Natural killer cell treated with Interleukin-12 subunit alpha and Interleukin-12 subunit beta and Interleukin-15 and Interleukin-18, amount 100 ng/mL, for 72 hours (primary cell): ENCODE results near the gene ST6GAL1. TPM values are rescaled to one million over a fixed set of nuclear protein-coding genes. Genes with fewer than 3 reads are reported as not detected.

Experiments
- ATAC-seq, 2 donors: fragments of 150-1000 bp; cut with Tn5 transposase in 1 of 2; sonication (Bioruptor Pico), chemical (Tn5 transposase) in 1 of 2; 2 replicates each; pipeline ENCODE4 v1.10.0; 2021
- DNase-seq: peaks from one replicate; pipeline ENCODE4 v3.0.0; 2022; ENCODE audit warnings: low spot score
- H3K27ac Mint-ChIP-seq, 2 donors: 1 replicate in 1 of 2; 2 replicates in 1 of 2; pipeline ENCODE4 v1.8.0; 2022; ENCODE audit warnings: mixed read lengths in 2 of 2, mild to moderate bottlenecking in 1 of 2, moderate library complexity in 1 of 2
- H3K27me3 Mint-ChIP-seq, 2 donors: 1 replicate in 1 of 2; 2 replicates in 1 of 2; pipeline ENCODE4 v1.8.0; 2022; ENCODE audit warnings: mixed read lengths in 2 of 2
- H3K36me3 Mint-ChIP-seq: one replicate; pipeline ENCODE4 v1.8.0; 2022; ENCODE audit warnings: mixed read lengths
- H3K4me1 Mint-ChIP-seq, 2 donors: 1 replicate in 1 of 2; 2 replicates in 1 of 2; pipeline ENCODE4 v1.8.0; 2022; ENCODE audit warnings: low read depth in 2 of 2, mixed read lengths in 2 of 2, mild to moderate bottlenecking in 1 of 2
- H3K4me3 Mint-ChIP-seq: one replicate; pipeline ENCODE4 v1.8.0; 2022; ENCODE audit warnings: mixed read lengths
- H3K9me3 Mint-ChIP-seq: 2 replicates; pipeline ENCODE4 v1.8.0; 2022; ENCODE audit warnings: mixed read lengths
- total RNA-seq, 2 donors: library from RNA; stranded (reverse); gene quantifications; one replicate each; pipeline ENCODE4 v1.2.3, GENCODE V29; 2022

The ST6GAL1 gene
- total RNA-seq, 2 donors from 2014 or later, result 179 to 304 TPM

DNA sequence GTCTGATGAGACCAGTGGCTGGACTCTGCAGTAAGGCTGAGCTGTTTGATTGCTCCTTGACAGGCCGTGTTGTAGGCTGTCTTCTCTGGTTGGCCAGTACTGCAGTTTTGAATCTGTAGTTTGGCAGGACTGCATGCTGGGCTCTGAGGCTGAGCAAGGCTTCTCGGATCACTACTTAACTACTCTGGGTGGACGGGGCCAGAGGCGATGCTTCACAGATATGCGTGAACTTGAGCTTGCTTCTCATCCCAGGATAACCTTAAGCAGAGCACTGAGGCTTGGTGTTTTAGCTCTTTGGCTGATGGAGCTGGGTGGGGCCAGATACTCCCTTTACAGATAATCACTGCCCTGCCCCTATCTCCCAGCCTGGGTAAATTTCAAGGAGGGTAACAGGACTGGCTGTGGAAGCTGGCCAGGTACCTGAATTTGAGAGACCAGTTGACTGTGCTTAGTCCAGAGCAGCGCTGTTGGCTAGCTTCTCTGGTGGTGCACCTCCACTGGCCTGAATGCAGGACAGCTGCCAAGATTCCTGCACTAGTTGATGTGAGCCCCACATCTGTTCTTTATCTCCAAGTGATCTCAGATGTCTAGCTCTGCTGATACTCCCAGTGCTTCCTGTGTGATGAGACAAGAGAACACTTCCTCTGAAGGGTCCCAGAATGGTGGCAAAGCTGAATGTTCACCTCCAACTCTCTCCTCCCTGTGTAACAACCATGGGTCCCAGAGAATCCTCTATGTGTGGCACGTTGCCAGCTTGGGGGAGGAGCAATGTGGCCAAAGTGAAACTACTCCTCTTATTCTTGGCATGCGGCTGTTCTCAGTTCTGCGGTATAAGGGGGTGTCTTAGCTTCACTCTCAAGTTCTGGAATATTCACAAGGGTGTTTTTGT lies 171.1 kb downstream of the ST6GAL1 start:
- Mint-ChIP-seq H3K9me3 (peaks cover 5% of the 10 kb centered on the region), H3K4me3 (peak overlapping the region; percentile 60), H3K4me1 (peaks cover 32 to 47% of the 10 kb centered on the region in 2 donors), H3K27me3 (peaks cover 10 to 18% of the 10 kb centered on the region in 2 donors), H3K36me3 (peaks cover 7% of the 10 kb centered on the region), H3K27ac (peak overlapping the region in 1 of 2 donors; percentile 42)
- DNase-seq (peak; percentile 65), ATAC-seq (peak; percentile 64)

DNA sequence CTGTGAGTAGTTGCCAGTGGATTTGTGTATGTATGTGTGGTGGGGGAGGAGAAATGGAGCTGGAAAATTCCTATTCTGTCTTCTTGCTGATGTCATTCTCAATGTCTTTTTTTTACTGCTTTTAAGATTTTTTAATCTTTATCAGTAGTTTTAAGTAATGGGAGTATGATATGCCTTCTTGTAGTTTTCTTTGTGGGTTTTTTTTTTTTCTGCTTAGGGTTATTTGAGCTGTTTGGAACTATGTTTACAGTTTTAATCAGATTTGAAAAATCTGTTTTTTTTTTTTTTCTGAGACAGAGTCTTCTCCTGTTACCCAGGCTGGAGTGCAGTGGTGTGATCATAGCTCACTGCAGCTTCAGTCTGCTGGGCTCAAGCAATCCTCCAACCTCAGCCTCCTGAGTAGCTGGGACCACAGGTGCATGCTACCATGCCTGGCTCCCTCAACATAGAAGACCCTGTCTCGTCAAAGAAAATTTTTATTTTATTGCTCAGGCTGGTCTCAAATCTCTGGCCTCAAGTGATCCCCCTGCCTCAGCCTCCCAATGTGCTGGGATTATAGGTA lies 171.8 kb downstream of the ST6GAL1 start:
- Mint-ChIP-seq H3K36me3 (peaks cover 7% of the 10 kb centered on the region), H3K27me3 (peaks cover 10 to 23% of the 10 kb centered on the region in 2 donors), H3K9me3 (peaks cover 5% of the 10 kb centered on the region), H3K4me1 (peaks cover 29 to 40% of the 10 kb centered on the region in 2 donors), H3K4me3 (peak overlapping the region; percentile 60), H3K27ac (peak overlapping the region in 1 of 2 donors; percentile 42)
- no peak for ATAC-seq
- DNase-seq, result no peak

DNA sequence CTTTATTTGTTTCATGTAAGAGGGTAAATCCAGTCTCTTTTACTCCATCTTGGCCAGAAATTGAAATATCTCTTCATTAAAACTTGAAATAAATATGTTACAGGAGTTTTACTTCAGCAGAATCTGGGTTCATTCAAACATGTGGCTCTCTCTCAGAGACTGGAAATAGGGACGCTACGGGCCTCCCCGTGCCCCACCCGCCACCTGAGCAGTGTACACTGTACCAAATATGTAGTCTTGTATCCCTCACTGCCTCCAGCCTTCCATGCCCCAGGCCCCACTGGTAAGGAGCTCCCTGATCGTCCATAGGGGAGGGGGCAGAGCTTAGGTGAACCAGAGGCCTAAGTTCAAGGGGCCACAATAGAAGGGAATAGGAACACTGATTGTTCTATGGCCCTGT lies 172.9 kb downstream of the ST6GAL1 start:
- Mint-ChIP-seq H3K27me3 (peaks cover 10 to 21% of the 10 kb centered on the region in 2 donors), H3K36me3 (no peaks in the 10 kb centered on the region), H3K4me1 (peaks cover 23 to 39% of the 10 kb centered on the region in 2 donors), H3K27ac (no peak overlapping the region), H3K9me3 (no peaks in the 10 kb centered on the region), H3K4me3 (no peak overlapping the region)
- ATAC-seq (no peak), DNase-seq (no peak)

DNA sequence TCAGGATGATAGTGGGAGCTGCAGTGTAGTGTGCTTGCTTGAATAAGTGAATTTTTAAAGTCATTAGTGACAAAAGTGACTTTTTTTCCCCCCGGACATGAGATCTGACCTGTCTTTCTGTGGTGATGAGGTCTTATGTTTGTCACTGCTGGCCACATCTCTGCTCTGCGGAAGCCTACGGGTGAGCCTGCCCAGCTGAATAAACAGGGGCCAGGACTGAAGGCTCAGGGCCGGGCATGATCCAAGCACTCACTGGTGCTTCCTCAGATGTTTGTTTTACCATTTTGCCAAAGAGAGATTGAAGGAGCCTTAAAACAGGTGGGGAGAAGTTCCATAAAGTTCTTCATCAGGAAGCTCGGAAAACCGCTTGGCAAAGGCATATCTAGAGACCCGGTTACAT lies 174.0 kb downstream of the ST6GAL1 start:
- Mint-ChIP-seq H3K4me3 (peak overlapping the region; percentile 16), H3K27me3 (peaks cover 10 to 21% of the 10 kb centered on the region in 2 donors)

DNA sequence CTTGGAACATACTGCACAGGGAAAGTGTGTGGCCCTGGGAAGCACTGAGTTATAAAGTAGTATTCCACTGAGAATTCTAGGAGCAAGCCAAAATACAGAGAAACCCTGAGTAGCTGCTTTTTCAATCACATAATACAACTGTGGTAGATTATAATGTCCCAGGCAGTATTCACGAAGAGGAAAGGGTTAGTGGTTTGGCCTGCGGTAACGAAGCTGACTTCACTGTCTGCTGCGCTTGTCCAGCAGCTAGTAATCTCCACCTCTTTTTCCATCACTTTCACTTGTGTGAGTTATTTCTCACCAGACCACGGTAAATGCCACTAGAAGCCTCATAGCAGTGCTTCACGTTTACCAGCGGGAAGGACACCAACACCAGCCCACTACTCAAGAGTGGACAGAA lies 174.6 kb downstream of the ST6GAL1 start:
- Mint-ChIP-seq H3K4me1 (peaks cover 23 to 31% of the 10 kb centered on the region in 2 donors), H3K27ac (peak overlapping the region in 1 of 2 donors; percentile 9), H3K4me3 (no peak overlapping the region), H3K27me3 (peaks cover 10 to 22% of the 10 kb centered on the region in 2 donors), H3K9me3 (no peaks in the 10 kb centered on the region), H3K36me3 (no peaks in the 10 kb centered on the region)
- DNase-seq (peak; percentile 81), ATAC-seq (peak; percentile 84 to 87)

More for the DNA sequence above, 174.0 kb downstream of the ST6GAL1 start:
- Mint-ChIP-seq H3K9me3 (no peaks in the 10 kb centered on the region), H3K4me1 (peaks cover 23 to 31% of the 10 kb centered on the region in 2 donors), H3K27ac (no peak overlapping the region), H3K36me3 (no peaks in the 10 kb centered on the region)
- DNase-seq, result no peak
- ATAC-seq, result no peak

DNA sequence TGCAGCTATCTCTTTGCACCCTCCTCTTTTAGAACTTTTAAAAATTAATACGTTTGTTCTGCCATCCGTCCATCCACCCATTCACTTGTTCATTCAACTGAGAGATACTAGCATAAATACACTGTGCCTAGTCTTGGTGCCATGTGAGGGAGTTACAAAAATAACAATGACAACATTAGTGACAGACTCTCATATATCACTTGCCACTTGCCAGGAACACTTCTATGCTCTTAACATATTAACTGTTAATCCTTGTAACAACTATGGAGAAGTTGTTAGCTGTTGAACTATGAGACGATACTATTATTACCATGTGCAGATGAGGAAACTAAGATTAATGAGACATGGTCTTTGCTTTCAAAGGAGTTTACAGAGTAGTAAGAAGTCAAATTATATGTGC lies 175.4 kb downstream of the ST6GAL1 start:
- no peak for DNase-seq
- peaks cover 23 to 31% of the 10 kb centered on the region in 2 donors for H3K4me1 Mint-ChIP-seq
- H3K27me3 Mint-ChIP-seq, result peaks cover 10 to 24% of the 10 kb centered on the region in 2 donors
- no peaks in the 10 kb centered on the region for H3K36me3 Mint-ChIP-seq
- H3K4me3 Mint-ChIP-seq, result no peak overlapping the region
- peak overlapping the region in 1 of 2 donors; percentile 9 for H3K27ac Mint-ChIP-seq
- no peaks in the 10 kb centered on the region for H3K9me3 Mint-ChIP-seq
- no peak for ATAC-seq

DNA sequence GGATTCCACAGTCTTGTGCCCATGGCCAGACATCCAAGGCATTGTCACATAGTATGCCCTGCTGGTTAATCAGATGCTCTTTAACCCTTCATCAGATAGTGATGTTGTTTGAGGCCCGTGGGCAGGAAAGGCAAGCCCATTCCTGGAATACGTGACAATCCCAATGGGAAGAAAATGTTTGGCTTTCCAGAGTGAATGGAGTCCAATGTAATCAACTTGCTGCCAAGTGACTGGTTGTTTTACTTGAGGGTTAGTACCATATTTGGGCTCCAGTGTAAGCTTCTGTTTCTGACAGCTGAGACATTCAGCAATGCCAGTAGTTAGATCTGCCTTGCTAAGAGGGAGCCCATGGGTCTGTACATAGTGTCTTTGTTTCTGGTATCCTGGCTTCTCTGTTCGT lies 177.7 kb downstream of the ST6GAL1 start:
- H3K9me3 Mint-ChIP-seq, result no peaks in the 10 kb centered on the region
- H3K27me3 Mint-ChIP-seq, result peaks cover 10 to 24% of the 10 kb centered on the region in 2 donors
- ATAC-seq (no peak), DNase-seq (no peak)
- H3K27ac Mint-ChIP-seq, result no peak overlapping the region
- H3K4me3 Mint-ChIP-seq, result no peak overlapping the region
- H3K36me3 Mint-ChIP-seq, result no peaks in the 10 kb centered on the region
- peaks cover 16 to 19% of the 10 kb centered on the region in 2 donors for H3K4me1 Mint-ChIP-seq

DNA sequence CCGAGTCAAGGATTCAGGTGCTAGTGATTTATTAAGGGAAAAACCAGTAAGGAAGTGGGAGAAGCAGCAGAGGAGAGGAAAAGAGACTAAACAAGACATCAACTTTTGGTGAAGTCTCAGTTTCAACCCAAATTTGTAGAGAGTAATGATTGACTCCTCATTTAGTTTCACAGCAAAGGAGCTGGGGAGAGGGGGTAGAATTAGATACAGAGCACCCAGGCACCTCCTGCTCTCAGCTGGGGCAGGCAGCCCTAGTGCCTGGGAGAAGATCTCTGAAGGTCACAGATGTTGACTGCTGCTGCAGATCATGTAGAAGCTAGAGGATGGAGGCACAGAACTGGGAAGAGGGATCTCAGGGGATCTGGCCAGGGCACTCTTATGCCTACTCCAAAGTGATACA lies 179.8 kb downstream of the ST6GAL1 start:
- no peak overlapping the region for H3K27ac Mint-ChIP-seq
- ATAC-seq, result no peak
- no peaks in the 10 kb centered on the region for H3K9me3 Mint-ChIP-seq
- DNase-seq, result no peak
- H3K27me3 Mint-ChIP-seq, result peaks cover 10 to 17% of the 10 kb centered on the region in 2 donors
- no peaks in the 10 kb centered on the region for H3K36me3 Mint-ChIP-seq
- peaks cover 6 to 10% of the 10 kb centered on the region in 2 donors for H3K4me1 Mint-ChIP-seq
- no peak overlapping the region for H3K4me3 Mint-ChIP-seq

DNA sequence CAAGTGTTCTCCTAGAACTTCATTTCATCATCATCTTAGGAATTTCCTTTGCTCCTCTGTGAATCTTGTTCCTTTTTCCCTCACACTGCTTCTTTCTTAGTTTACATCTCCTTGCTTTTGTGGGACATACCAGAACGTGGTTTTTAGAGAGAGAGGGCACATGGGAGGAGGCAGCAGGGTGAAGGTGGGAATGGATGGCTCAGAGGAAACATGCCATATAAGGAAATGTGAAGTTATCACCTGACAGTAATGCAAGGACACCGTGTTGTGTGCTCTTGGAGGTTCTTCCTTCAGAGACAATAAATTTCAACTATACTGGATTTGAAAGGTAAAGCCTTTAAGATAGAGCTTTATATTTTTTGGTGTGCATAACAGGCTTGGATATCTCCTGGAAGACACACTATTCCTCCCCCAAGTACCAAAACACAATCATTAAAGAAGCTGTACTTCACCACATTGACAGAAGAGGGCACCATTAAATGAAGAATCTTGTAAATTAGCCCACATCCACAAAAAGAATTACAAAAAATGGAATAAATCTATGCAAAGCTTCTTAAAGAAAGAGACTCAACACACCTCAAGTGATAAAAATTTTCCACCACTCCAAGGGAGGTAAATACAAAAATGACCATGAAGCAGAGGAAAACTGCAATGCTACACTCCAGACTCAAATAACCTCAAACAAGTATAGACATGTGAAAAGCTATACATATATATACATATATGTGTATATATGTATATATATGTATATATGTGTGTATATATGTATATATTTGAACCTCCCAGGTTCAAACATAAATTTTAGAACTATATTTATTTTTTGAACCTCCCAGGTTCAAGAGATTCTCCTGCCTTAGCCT lies 182.8 kb downstream of the ST6GAL1 start:
- DNase-seq, result no peak
- peak overlapping the region in 1 of 2 donors; percentile 61 for H3K27ac Mint-ChIP-seq
- no peaks in the 10 kb centered on the region for H3K9me3 Mint-ChIP-seq
- no peak for ATAC-seq
- peaks cover 0 to 7% of the 10 kb centered on the region in 2 donors for H3K4me1 Mint-ChIP-seq
- H3K4me3 Mint-ChIP-seq, result no peak overlapping the region
- H3K36me3 Mint-ChIP-seq, result no peaks in the 10 kb centered on the region
- H3K27me3 Mint-ChIP-seq, result peaks cover 0 to 3% of the 10 kb centered on the region in 2 donors

DNA sequence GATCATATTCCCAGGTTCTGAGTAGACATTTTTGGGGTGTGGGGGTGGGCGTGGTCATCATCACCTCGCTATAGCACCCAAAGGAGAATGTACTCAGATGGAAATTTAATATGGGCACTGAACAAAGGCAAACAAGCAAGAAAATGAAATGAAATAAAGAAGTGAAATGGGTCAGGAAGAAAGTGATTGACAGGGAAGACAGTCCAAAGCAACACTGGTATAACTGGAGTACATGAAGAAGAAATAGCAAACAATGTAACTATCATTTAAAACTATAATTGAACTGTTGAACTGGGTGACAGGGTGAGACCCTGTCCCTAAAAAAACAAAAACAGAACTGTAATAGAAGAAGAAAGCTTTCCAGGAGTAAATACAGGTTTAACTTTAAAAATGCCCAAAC lies 184.2 kb downstream of the ST6GAL1 start:
- no peak for ATAC-seq
- H3K27ac Mint-ChIP-seq, result no peak overlapping the region

DNA sequence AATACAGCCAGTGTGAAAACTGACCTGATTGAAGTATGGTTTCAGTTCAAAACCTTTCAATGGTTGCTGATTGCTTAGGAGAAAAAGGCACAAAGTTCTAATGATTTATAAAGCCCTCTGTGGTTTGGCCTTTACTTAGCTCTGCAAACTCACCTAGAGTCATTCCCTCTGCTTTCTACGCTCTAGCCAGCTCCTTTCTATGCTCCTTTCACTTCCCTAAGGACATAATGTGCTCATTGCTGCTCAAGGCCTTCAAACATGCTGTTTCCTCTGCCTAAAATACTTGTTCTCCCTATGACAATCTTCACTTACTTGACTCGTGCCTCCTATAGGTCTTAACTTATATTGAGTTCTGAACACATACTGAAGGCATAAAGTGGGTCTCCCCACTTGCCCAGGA lies 190.0 kb downstream of the ST6GAL1 start:
- no peaks in the 10 kb centered on the region for H3K9me3 Mint-ChIP-seq
- DNase-seq (no peak), ATAC-seq (no peak)
- no peaks in the 10 kb centered on the region for H3K27me3 Mint-ChIP-seq
- H3K36me3 Mint-ChIP-seq, result no peaks in the 10 kb centered on the region
- no peak overlapping the region for H3K4me3 Mint-ChIP-seq
- no peak overlapping the region for H3K27ac Mint-ChIP-seq
- H3K4me1 Mint-ChIP-seq, result peaks cover 0 to under 1% of the 10 kb centered on the region in 2 donors

More for the DNA sequence above, 184.2 kb downstream of the ST6GAL1 start:
- H3K36me3 Mint-ChIP-seq, result no peaks in the 10 kb centered on the region
- H3K4me3 Mint-ChIP-seq, result no peak overlapping the region
- no peaks in the 10 kb centered on the region for H3K9me3 Mint-ChIP-seq
- H3K4me1 Mint-ChIP-seq, result peaks cover 0 to 7% of the 10 kb centered on the region in 2 donors
- DNase-seq, result no peak
- H3K27me3 Mint-ChIP-seq, result peaks cover 0 to 3% of the 10 kb centered on the region in 2 donors

DNA sequence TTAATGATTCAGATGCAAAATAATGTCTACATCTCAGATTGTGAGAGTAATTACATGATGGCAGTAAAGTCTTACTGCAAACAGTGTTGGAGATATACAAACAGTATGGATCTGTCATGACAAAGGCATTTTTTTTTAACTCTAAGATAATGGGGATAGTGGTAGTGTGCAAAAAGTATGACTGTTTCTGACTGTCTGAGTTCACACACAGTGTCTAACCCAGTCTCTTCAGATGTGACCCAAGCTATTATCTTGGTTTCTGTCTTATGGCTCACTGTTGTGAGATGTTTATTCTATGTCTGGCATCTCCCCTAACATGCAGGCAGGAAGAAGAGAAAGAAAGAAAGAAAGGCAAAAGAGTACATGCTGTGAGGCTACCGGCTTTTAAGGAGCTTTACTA lies 191.9 kb downstream of the ST6GAL1 start:
- ATAC-seq, result no peak
- H3K27ac Mint-ChIP-seq, result no peak overlapping the region
- H3K4me1 Mint-ChIP-seq, result peaks cover 0 to 4% of the 10 kb centered on the region in 2 donors
- no peak for DNase-seq
- H3K4me3 Mint-ChIP-seq, result no peak overlapping the region
- H3K9me3 Mint-ChIP-seq, result no peaks in the 10 kb centered on the region
- no peaks in the 10 kb centered on the region for H3K36me3 Mint-ChIP-seq
- no peaks in the 10 kb centered on the region for H3K27me3 Mint-ChIP-seq

DNA sequence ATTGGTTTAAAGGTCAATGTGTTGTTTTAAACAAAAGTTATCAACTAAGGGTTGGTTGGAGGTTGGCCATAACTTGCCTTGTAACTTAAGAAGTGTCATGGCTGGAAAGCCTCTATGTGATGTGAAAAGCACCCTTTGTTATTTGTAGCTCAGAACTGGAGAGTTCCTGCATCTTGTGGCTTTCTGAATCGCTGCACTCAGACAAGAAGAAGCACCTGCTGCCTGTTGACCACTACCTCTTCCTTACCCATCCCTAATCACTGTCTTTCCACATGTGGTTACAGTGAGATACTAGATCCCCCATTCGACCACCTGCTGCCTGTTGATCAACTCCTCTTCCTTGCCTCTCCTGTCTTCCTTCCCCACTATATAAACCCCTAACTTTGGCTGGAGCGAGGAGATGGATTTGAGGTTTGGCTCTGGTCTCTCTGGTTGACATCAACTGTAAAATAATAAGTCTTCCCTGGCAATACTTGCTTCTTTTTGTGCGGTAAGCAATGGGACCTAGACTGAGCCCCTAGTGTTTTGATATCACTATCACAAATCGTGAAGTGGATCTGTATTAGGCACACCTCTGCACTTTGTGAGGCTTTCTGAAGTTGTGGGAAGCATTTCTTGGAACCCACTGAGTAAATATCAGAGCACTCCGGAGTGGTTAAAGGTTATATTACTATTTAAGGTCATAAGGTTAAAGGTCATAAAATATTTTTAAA lies 195.1 kb downstream of the ST6GAL1 start:
- no peak overlapping the region for H3K27ac Mint-ChIP-seq
- ATAC-seq, result no peak

More for the DNA sequence above, 195.1 kb downstream of the ST6GAL1 start:
- peaks cover 6% of the 10 kb centered on the region for H3K36me3 Mint-ChIP-seq
- DNase-seq, result no peak
- peaks cover 12 to 20% of the 10 kb centered on the region in 2 donors for H3K4me1 Mint-ChIP-seq
- H3K9me3 Mint-ChIP-seq, result peaks cover 5% of the 10 kb centered on the region
- no peaks in the 10 kb centered on the region for H3K27me3 Mint-ChIP-seq
- H3K4me3 Mint-ChIP-seq, result no peak overlapping the region
